Measurements from ENCODE around the gene SLC1A3. TPM values are rescaled to one million over a fixed set of nuclear protein-coding genes. Genes with fewer than 3 reads are reported as not detected.

The SLC1A3 gene
- total and polyA plus RNA-seq, 10 of the 15 experiments (the other 5 are each of a cell fraction or from before 2014, with no cell fraction given) = 0.23 to 4.4 (median 3.3) TPM

DNA sequence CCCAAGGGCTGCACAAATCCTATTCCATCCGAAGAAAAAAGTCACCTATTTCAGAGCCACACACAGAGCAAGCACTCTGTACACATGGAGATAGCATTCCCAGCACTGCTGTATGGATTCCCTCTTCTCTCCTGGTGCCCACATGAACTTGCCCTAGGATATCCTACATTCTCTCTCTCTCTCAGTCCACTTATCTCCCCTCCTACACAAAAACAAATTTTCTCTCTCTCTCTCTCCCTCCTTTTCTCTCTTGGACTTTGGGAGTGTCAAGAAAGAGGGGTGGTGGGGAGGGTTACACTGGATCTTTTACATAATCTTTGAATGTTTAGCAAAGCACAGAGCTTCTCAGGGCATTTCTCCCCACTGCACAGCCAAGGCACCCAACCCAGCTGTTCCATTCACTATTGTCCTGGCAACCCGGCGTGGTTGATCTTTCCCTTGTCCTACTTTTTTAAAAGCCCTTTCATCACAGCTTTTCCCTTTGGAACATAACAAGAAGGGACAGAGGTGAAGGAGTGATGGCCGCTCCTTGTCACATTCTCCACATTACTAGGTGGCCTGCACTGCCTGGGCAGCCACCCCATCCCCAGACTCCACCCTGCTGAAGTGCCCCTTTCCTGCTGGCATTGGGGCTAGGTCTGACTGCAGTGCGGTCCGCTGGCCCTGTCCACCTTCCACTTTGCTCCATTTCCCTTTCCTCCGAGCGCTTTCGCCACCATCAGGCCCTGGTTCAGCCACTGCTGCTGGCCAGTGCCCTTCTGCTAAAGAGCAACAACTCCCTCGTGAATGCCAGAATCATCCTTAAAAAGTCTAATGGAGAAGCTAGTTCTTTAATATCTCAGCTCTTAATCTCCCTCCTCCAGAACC lies 22.2 kb upstream of the SLC1A3 start:
- ATAC-seq = no peak
- RAD21 ChIA-PET (ENCODE audit: unreplicated experiment) = no interaction called here
- H3K9ac ChIP-seq (ENCODE audit: control insufficient read depth, insufficient read depth, low read length) = no peak overlapping the region
- H3K36me3 ChIP-seq (ENCODE audit: control insufficient read depth in 2 of 2, insufficient read depth in 2 of 2, low read length in 1 of 2) = no peaks in the 10 kb centered on the region
- no peak for TF ChIP-seq RCOR1 (conservative IDR thresholded peaks at IDR 0.05; ENCODE audit: low read depth, low read length)
- no peak for TF ChIP-seq SUPT20H (IDR thresholded peaks at IDR 0.05; ENCODE audit: borderline replicate concordance, control insufficient read depth, low read depth, low read length)
- TF ChIP-seq MTA3 (IDR thresholded peaks at IDR 0.05; ENCODE audit: borderline replicate concordance, low read length) = no peak
- TF ChIP-seq WRNIP1 (IDR thresholded peaks at IDR 0.05; ENCODE audit: borderline replicate concordance, low read depth, low read length) = no peak
- TF ChIP-seq NFIC (IDR thresholded peaks at IDR 0.05; ENCODE audit: low read depth, low read length) = no peak
- no peak overlapping the region for H3K27ac ChIP-seq (ENCODE audit: control insufficient read depth, insufficient read depth)
- DNase-seq (ENCODE audit: low read depth, low spot score) = no peak
- H3K9me3 ChIP-seq (replicated peaks; ENCODE audit: control insufficient read depth, insufficient read depth, low read length) = no peaks in the 10 kb centered on the region
- no peaks in the 10 kb centered on the region for H4K20me1 ChIP-seq (ENCODE audit: control insufficient read depth, insufficient read depth)
- no peak for FAIRE-seq
- no peaks in the 10 kb centered on the region for H3K4me1 ChIP-seq (ENCODE audit: control insufficient read depth, insufficient read depth, low read length)
- in situ Hi-C loops (cut with MboI) (no loop called here), intact Hi-C loops (cut with micrococcal nuclease; ENCODE audit: unreplicated experiment) (no loop called here)
- BruUV-seq (replicated peaks) = no TSS peak
- H2AFZ ChIP-seq (ENCODE audit: control insufficient read depth, low read depth, low read length) = no peak overlapping the region
- POLR2A ChIA-PET = no interaction called here
- no peaks in the 10 kb centered on the region for H3K79me2 ChIP-seq (ENCODE audit: control insufficient read depth, insufficient read depth, low read length)
- no peak overlapping the region for H3K4me2 ChIP-seq (ENCODE audit: control insufficient read depth, insufficient read depth)
- SMC1A ChIA-PET (ENCODE audit: uncharacterized antibody, unreplicated experiment) = no interaction called here
- no peaks in the 10 kb centered on the region; a peak in 1 of 4 replicates for H3K27me3 ChIP-seq (replicated peaks in 1 of 2; ENCODE audit: control insufficient read depth in 2 of 2, insufficient read depth in 2 of 2, low read length in 1 of 2)
- CTCF ChIA-PET = no interaction called here
- WGBS (ENCODE audit: insufficient coverage, insufficient replicate concordance, low lambda C conversion rate, missing lambda C conversion rate) = 35% methylated on average over 10 of the region's 10 CpGs
- no peak overlapping the region for H3K4me3 ChIP-seq

DNA sequence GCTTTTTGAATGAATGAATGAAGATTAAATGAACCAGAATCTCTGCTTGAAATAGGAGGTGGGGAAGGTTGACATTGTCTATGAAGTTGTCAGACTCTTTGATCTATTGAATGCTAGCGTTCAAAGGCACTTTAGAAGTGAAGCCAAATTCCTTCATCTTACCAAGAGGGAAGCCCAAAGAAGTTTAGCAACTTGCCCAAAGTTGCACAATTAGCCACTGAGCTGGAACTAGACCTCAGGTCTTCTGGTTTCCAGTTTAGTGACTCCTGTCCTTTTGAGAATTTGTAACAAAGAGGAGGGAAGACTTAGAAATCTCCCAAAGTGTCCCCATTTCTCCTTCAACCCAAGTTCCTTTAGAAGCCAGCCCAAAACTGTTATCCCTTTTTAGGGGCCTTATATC lies 20.7 kb upstream of the SLC1A3 start:
- BruUV-seq (replicated peaks) = no TSS peak
- no peak overlapping the region for H3K27ac ChIP-seq (ENCODE audit: control insufficient read depth, insufficient read depth)
- FAIRE-seq = no peak
- no peak for TF ChIP-seq TBL1XR1 (IDR thresholded peaks at IDR 0.05; ENCODE audit: low read depth, low read length)
- TF ChIP-seq CHD4 (IDR thresholded peaks at IDR 0.05) = no peak
- TF ChIP-seq, protein P1, sequence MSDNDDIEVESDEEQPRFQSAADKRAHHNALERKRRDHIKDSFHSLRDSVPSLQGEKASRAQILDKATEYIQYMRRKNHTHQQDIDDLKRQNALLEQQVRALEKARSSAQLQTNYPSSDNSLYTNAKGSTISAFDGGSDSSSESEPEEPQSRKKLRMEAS (IDR thresholded peaks at IDR 0.05; ENCODE audit: low read depth, low read length) = no peak
- TF ChIP-seq STAT3 (IDR thresholded peaks at IDR 0.05; ENCODE audit: low read depth, low read length) = no peak
- TF ChIP-seq GABPA (IDR thresholded peaks at IDR 0.05; ENCODE audit: low read depth) = no peak
- no peak for TF ChIP-seq BACH1 (IDR thresholded peaks at IDR 0.05; ENCODE audit: borderline replicate concordance)
- TF ChIP-seq HDGF (IDR thresholded peaks at IDR 0.05) = no peak
- no peak for TF ChIP-seq TCF12 (IDR thresholded peaks at IDR 0.05; ENCODE audit: low read depth, low read length)
- TF ChIP-seq SMAD5 (IDR thresholded peaks at IDR 0.05; ENCODE audit: low read depth) = no peak
- TF ChIP-seq, protein P2, sequence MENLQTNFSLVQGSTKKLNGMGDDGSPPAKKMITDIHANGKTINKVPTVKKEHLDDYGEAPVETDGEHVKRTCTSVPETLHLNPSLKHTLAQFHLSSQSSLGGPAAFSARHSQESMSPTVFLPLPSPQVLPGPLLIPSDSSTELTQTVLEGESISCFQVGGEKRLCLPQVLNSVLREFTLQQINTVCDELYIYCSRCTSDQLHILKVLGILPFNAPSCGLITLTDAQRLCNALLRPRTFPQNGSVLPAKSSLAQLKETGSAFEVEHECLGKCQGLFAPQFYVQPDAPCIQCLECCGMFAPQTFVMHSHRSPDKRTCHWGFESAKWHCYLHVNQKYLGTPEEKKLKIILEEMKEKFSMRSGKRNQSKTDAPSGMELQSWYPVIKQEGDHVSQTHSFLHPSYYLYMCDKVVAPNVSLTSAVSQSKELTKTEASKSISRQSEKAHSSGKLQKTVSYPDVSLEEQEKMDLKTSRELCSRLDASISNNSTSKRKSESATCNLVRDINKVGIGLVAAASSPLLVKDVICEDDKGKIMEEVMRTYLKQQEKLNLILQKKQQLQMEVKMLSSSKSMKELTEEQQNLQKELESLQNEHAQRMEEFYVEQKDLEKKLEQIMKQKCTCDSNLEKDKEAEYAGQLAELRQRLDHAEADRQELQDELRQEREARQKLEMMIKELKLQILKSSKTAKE (IDR thresholded peaks at IDR 0.05; ENCODE audit: low read depth, poor library complexity, severe bottlenecking) = no peak
- no peak for TF ChIP-seq TAF1 (IDR thresholded peaks at IDR 0.05; ENCODE audit: borderline replicate concordance, low read depth, low read length)
- no peak for TF ChIP-seq ZSCAN29 (IDR thresholded peaks at IDR 0.05)

More for the DNA sequence above, 20.7 kb upstream of the SLC1A3 start:
- no peak for ATAC-seq
- no peaks in the 10 kb centered on the region for H4K20me1 ChIP-seq (ENCODE audit: control insufficient read depth, insufficient read depth)
- WGBS (ENCODE audit: insufficient coverage, insufficient replicate concordance, low lambda C conversion rate, missing lambda C conversion rate) = 44% methylated on average over 1 of the region's 1 CpG
- H3K4me3 ChIP-seq = no peak overlapping the region
- POLR2A ChIA-PET = no interaction called here
- DNase-seq (ENCODE audit: low read depth, low spot score) = no peak
- no peaks in the 10 kb centered on the region for H3K4me1 ChIP-seq (ENCODE audit: control insufficient read depth, insufficient read depth, low read length)
- H3K9ac ChIP-seq (ENCODE audit: control insufficient read depth, insufficient read depth, low read length) = no peak overlapping the region
- H3K36me3 ChIP-seq (ENCODE audit: control insufficient read depth in 2 of 2, insufficient read depth in 2 of 2, low read length in 1 of 2) = no peaks in the 10 kb centered on the region
- intact Hi-C loops (cut with micrococcal nuclease; ENCODE audit: unreplicated experiment) (no loop called here), in situ Hi-C loops (cut with MboI) (no loop called here)
- no peak overlapping the region for H2AFZ ChIP-seq (ENCODE audit: control insufficient read depth, low read depth, low read length)
- SMC1A ChIA-PET (ENCODE audit: uncharacterized antibody, unreplicated experiment) = no interaction called here
- H3K4me2 ChIP-seq (ENCODE audit: control insufficient read depth, insufficient read depth) = no peak overlapping the region
- no peaks in the 10 kb centered on the region; a peak in 1 of 4 replicates for H3K27me3 ChIP-seq (replicated peaks in 1 of 2; ENCODE audit: control insufficient read depth in 2 of 2, insufficient read depth in 2 of 2, low read length in 1 of 2)
- CTCF ChIA-PET = no interaction called here
- RAD21 ChIA-PET (ENCODE audit: unreplicated experiment) = no interaction called here
- H3K9me3 ChIP-seq (replicated peaks; ENCODE audit: control insufficient read depth, insufficient read depth, low read length) = no peaks in the 10 kb centered on the region
- no peaks in the 10 kb centered on the region for H3K79me2 ChIP-seq (ENCODE audit: control insufficient read depth, insufficient read depth, low read length)
